ENCODE measurements around the gene FEM1A. TPM values are rescaled to one million over a fixed set of nuclear protein-coding genes. Genes with fewer than 3 reads are reported as not detected.

FEM1A gene
- total RNA-seq, 1 experiment from 2014 or later = 20.0 TPM

- Histone ChIP-seq H3K56ac (ENCODE audit: insufficient read length, low read depth, low read length) (no peak overlapping the region), H3K27ac (ENCODE audit: insufficient read length, low read depth, low read length) (no peak overlapping the region), H4K5ac (ENCODE audit: insufficient read length, low read depth, low read length) (no peak overlapping the region), H3K18ac (ENCODE audit: insufficient read length, low read depth, low read length) (no peak overlapping the region), H3K79me2 (ENCODE audit: insufficient read depth, low read length) (no peaks in the 10 kb centered on the region), H3K4me1 (ENCODE audit: insufficient read depth, low read length) (no peaks in the 10 kb centered on the region), H2BK15ac (ENCODE audit: low read depth, low read length) (no peak overlapping the region), H3K4ac (ENCODE audit: low read depth, low read length) (no peak overlapping the region), H3K79me1 (ENCODE audit: insufficient read depth, low read depth, low read length, poor library complexity, severe bottlenecking) (no peaks in the 10 kb centered on the region), H3K9ac (ENCODE audit: extremely low read depth, insufficient read length, low read length) (no peak overlapping the region), H3K4me2 (ENCODE audit: insufficient read depth, insufficient read length, low read length) (no peak overlapping the region), H2BK120ac (ENCODE audit: low read depth, low read length, poor library complexity, severe bottlenecking) (no peak overlapping the region), H4K8ac (replicated peaks; ENCODE audit: insufficient read length, low read depth, low read length) (no peak overlapping the region), H3K27me3 (ENCODE audit: insufficient read depth, low read length) (no peaks in the 10 kb centered on the region), H2AFZ (ENCODE audit: low read length) (no peak overlapping the region), H3T11ph (ENCODE audit: low read length) (no peak overlapping the region), H2BK12ac (ENCODE audit: insufficient read length, low read depth, low read length) (no peak overlapping the region), H3K9me3 (ENCODE audit: control insufficient read depth, low read depth, low read length) (no peaks in the 10 kb centered on the region), H3K23ac (ENCODE audit: insufficient read length, low read depth, low read length) (no peak overlapping the region), H4K20me1 (ENCODE audit: control insufficient read depth, insufficient read depth, insufficient read length) (no peaks in the 10 kb centered on the region), H2BK5ac (ENCODE audit: insufficient read length, low read length) (no peak overlapping the region), H4K91ac (ENCODE audit: insufficient read length, low read depth, low read length) (no peak overlapping the region), H2BK20ac (ENCODE audit: low read depth, low read length, poor library complexity, severe bottlenecking) (no peak overlapping the region), H3K23me2 (ENCODE audit: insufficient read length, low read depth, low read length, poor library complexity, severe bottlenecking) (no peaks in the 10 kb centered on the region), H2AK5ac (ENCODE audit: insufficient read length, low read length) (no peak overlapping the region), H3K14ac (ENCODE audit: insufficient read depth, low read length) (no peak overlapping the region)
- no CpG with 5 or more reads among the region's 23 CpGs for WGBS (ENCODE audit: extremely low coverage, insufficient read length, low lambda C conversion rate)
- Mint-ChIP-seq H3K4me3 (no peak overlapping the region), H3K4me1 (no peaks in the 10 kb centered on the region), H3K36me3 (ENCODE audit: insufficient read depth in 1 of 3, low read depth in 3 of 3) (peaks cover 26 to 68% (median 65%) of the 10 kb centered on the region in 3 experiments), H3K27me3 (ENCODE audit: low read depth) (peaks cover 1% of the 10 kb centered on the region; the same call in 1 of the 2 replicates), H3K27ac (no peak overlapping the region), H3K9me3 (no peaks in the 10 kb centered on the region)
- DNase-seq = no peak
- TF ChIP-seq CTCF (conservative IDR thresholded peaks at IDR 0.05) = no peak
These were observed 55.8 kb downstream of the FEM1A start for GRCh38 chr19:4847190-4847973.
